HG03378 (cell line): ENCODE results near the gene RAB11FIP3.

ENCODE experiments used
- ATAC-seq: cut with Tn5 transposase; IDR thresholded peaks from one replicate; pipeline ENCODE4 v1.9.1; 2021; ENCODE audit warnings: mild to moderate bottlenecking, moderate library complexity; ENCODE audit not compliant: unreplicated experiment

The RAB11FIP3 gene

DNA sequence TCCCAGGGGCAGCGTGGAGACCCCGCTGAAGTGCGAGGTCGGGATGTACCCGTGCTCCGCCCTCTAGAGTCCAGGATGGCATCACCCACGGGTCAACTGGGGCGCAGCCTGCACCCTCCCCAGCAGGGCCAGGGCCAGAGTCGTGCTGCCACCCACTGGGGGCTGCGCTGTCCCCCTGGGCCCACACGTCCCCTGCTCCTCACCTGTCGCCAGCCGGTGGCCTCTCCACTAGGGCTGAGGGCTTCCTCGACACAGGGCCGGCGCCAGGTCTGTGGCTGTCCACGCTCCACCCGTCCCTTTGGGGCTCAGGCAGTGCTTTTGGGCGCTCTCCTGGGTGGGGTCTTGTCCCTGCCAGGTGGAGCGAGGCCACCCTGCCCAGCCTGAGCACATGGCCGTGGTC is 123.1 kb downstream of the RAB11FIP3 start:
- no peak for ATAC-seq

- ATAC-seq = no peak
Measured at GRCh38 chr16:549544-550263, 124.3 kb downstream of the RAB11FIP3 start.

- ATAC-seq = no peak
Measured at GRCh38 chr16:551210-551609, 125.8 kb downstream of the RAB11FIP3 start.

- no peak for ATAC-seq
Measured at GRCh38 chr16:552171-552570, 126.7 kb downstream of the RAB11FIP3 start.

GRCh38 chr16:553601-554296 is 128.3 kb downstream of the RAB11FIP3 start:
- ATAC-seq = no peak

- ATAC-seq = no peak
Measured at GRCh38 chr16:554297-554621, 128.8 kb downstream of the RAB11FIP3 start.

DNA sequence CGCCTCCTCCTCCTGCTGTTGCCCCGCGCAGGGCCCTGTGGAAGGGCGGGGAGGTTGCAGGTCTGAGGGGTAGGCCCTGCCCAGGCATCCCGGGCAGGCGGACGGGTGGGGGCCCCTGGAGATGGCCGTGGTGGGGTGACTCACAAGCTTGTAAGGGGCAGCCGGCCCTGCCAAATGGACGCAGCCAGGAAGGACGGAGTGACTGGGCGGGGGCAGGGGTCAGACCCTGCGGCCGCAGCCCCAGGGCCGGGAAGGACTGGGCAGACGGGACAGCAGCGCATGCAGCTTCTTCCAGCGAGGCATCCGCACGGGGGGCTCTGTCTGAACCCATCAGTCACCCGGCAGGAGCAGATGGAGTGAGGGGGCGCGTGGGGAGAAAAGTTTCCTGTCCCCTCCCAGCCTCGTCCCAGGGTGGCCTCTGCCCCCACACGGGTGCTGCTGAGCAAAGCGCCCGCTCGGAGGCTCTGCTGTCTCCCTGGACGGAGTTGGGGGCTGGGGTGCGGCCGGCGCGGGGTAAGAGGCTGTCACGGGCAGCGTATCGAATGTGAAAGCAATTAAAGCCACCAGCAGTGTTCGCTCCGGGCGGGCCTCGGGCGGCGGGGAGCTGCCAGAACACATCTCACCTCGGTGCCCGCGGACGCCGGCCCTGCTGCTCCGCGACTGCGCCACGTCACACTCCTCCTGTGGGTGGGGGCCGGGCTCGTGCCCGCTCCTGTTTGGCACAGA is 129.4 kb downstream of the RAB11FIP3 start:
- no peak for ATAC-seq

DNA sequence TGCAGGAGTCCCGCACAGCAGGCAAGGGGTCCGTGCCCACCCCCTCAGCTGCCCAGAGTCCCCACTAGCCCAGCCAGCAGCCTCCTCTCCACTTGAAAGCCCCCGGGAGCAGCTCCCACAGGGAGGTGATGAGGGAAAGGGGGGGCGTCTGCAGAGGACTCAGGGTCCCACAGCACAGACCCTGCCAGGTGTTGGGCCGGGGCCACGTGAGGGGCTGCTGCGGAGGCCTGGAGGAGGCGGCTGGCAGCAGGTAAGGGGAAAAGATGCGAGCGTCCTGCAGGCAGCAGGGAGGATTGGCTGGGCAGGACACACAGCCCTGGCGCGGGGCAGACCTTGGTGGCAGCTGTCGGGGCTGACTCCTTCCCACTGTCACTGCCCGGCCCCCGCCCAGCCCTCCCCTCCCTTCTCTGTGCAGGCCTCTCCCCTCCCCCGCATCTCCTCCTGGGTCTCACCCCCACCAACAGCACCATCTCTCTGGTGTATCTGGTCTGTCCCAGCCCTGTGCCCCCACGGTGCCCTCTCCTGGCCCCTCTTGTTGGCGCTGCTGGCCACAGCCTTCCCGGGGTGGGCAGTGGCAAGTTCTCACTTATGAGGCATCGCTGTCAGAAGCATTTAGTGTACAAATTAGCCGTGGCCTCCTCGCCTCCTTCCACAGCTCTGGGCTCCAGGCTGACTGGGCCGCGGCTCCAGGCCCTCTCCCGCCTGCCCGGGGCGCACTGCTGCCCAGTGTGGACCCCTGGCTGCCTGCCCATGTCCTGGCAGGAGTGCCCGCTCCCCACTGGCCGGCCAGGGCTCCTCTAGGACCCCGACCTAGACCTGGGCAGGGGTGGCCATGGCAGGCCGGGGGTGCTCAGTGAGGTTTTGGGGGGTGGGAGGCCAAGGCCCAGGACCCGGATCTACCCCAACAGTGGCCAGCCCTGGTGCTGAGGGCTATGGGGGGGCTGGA is 130.4 kb downstream of the RAB11FIP3 start:
- ATAC-seq = no peak

- no peak for ATAC-seq
Measured at GRCh38 chr16:556474-557173, 131.2 kb downstream of the RAB11FIP3 start.

DNA sequence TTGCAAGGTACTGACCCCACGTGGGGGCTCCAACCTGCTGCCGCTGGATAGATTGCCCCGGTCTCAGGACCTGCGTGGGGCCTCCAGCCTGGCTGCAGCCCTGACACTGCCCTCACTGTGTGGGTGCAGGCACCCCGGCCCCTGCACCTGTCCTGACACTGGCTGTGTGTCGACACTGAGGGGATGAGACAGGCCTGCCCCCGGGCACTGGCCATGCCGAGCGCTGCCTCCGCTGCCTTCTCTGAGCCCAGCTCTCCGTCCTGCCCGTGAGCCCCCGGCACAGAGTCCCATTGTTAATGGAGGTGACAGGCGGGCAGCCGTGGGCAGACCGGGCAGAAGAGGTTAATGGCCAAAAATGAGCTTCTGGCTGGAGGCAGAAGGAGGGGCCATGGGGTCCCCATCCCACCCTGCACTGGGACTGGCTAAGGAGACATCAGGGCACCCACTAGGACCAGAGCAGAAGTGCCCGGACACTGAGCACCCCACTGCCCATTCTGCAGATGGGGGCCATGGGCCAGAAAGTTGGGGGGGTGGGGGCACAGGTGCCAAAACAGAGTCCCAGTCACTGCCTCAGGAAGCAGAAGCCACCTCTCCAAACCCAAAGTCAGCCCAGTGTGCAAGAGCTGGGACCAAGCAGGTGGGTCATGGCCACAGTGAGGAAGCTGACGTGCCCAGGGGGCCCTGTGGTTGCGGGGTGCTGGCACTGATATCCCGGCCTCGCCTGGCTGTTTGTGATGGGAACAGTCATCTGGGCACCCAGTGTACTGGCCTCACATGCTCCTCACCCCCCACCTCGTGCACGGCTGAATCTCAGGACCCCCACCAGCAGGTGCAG is 132.2 kb downstream of the RAB11FIP3 start:
- no peak for ATAC-seq

DNA sequence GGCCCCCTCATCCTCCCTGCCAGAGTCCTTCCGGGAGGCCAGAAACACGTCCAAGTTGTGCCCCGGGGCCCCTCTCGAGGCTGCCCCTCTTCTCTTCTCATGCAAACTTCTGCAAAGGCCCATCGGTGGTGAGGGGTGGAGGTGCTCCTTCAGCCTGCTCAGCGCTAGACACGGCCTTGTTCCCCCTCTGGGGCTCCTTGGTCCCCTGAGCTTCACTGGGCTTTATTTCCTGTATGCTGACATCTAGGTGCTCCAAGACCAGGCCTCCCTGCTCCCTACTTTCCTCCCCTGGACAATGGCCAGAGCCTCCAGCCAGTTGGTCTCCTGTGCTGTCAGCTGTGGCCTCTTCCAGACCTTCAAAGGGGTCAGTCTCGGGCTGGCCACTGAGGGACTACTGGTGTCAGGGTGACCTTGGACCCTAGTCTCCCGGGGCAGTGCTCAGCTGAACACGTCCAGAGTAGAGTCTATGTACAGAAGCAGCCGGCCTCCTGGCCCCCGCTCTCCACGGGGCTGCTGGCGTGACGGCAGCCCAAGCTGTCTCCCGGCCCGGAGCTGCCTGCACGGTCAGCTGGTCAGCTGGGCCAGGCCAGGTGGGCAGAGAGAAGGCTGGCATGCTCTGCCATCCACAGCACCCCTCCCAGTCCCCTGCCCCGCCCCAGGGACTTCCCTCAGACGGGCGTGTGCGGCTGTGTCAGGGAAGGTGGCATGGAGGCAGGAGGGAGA is 133.0 kb downstream of the RAB11FIP3 start:
- no peak for ATAC-seq

- ATAC-seq = no peak
Measured at GRCh38 chr16:559021-559380, 133.6 kb downstream of the RAB11FIP3 start.

GRCh38 chr16:559411-560203 is 134.2 kb downstream of the RAB11FIP3 start:
- no peak for ATAC-seq

DNA sequence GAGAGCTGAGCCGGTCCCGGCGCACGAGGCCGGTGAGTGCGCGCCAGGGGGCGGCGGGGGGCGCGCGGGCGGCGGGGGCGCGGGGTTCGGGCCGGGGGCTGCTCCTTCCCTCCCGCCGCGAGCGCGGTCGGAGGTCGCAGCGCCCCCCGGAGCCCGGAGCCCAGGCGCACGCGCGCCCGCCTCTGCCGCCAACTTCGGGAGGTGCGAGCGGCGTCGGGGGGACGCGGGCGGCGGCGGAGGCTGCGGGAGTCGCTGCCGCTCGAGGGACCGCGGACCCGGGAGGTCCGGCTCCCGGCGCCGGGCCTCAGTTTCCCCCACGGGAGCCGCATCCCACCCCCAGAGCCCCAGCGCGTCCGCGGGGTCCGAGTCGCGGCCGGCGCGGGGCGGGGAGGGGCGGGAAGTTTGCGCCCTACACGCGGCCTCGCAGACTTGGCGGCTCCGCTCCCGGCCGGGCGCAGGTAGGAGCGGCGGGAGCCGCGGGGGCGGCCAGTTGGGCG is 134.8 kb downstream of the RAB11FIP3 start, which contains the start of gene PRR35:
Gene PRR35 (plus strand): TSS at position 191 of the 497 bp plus-strand sequence. CDS start 2,901 bp downstream, outside the sequence.
- no peak for ATAC-seq

- no peak for ATAC-seq
Measured at GRCh38 chr16:560701-561412, 135.4 kb downstream of the RAB11FIP3 start.

DNA sequence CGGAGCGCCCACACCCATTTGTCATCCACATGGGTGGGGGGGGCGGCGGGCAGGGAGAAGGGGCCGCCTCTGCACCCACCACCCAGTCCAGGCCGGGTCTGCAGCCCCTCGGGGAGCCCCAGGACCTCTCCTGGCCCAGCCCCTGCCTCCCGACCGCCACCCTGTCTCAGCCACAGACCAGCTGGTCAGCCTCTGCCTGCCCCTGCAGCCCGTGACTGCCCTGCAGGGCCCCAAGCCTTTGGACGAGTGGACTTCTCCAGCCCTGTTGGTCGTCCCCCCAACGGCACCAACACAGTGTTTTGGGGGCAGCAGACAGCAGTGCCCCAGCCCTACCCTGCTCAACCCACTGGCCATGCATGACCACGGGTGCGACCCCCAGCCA is 136.0 kb downstream of the RAB11FIP3 start:
- no peak for ATAC-seq
